AG10803 (cell line): ENCODE results near the gene CACNG3.

Experiments used
- DNase-seq: peaks from one replicate; pipeline ENCODE4 v3.0.0; 2010; ENCODE audit warnings: low read depth
- H3K4me3 ChIP-seq: 2 replicates; pipeline ENCODE4 v1.5.1; 2011; ENCODE audit warnings: mild to moderate bottlenecking, low read length, control low read depth
- CTCF ChIP-seq: conservative IDR thresholded peaks from 2 replicates; pipeline ENCODE4 v1.5.1; 2011; ENCODE audit warnings: mild to moderate bottlenecking, low read length, control low read depth, inconsistent platforms

Gene CACNG3

DNA sequence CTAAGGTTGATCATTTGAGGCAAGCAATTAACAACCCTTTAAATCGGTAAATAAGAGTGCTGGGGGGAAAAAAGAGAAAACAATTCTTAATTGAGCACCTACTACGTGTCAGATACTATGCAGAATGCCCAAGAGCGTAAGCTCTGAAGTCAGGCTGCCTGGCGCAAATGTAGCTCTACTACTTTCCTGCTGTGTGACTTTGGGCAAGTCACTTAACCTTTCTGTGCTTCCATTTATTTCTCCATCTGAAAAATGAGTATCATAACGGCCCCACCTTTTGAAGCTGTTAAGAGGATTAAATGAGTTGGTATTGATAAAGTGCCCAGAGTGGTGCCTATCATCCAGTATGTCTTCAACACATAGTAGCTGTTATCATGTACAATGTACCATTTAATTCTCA lies 102.0 kb downstream of the CACNG3 start:
- DNase-seq = no peak
- no peak for TF ChIP-seq CTCF

DNA sequence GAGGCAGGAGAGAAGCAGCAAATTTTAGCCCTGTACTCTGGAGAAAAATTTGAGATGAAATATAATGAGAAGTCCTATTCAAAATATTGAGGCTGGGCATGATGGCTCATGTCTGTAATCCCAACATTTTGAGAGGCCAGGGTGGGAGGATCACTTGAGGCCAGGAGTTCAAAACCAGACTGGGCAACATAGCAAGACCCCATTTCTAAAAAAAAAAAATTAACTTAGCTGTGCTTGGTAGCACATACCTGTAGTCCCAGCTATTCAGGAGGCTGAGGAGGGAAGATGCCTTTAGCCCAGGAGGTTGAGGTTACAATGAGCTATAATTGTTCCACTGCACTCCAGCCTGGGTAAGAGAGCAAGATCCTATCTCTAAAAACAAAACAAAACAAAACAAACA lies 103.4 kb downstream of the CACNG3 start:
- DNase-seq = no peak
- H3K4me3 ChIP-seq = no peak overlapping the region
- TF ChIP-seq CTCF = no peak

More for the DNA sequence above, 102.0 kb downstream of the CACNG3 start:
- no peak overlapping the region for H3K4me3 ChIP-seq

DNA sequence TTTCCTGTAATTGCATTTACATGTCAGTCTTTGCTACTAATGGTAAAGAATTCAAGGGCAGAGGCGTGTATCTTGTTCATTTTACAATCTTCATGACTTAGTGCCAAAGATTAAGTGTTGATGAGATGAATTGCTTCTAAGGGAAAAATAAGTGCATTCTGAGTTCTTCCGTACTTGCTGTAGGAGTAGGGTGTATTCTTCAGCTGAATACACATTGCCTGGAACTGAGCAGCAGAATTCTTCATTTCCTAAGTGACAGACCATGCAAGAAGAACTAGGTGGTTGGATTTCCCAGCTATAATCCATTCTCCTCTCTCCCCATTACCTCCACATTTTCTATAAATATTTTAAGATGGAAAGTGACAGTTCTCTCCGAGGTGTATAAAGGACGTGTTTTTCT lies 104.8 kb downstream of the CACNG3 start:
- no peak for DNase-seq
- no peak overlapping the region for H3K4me3 ChIP-seq
- TF ChIP-seq CTCF = no peak

DNA sequence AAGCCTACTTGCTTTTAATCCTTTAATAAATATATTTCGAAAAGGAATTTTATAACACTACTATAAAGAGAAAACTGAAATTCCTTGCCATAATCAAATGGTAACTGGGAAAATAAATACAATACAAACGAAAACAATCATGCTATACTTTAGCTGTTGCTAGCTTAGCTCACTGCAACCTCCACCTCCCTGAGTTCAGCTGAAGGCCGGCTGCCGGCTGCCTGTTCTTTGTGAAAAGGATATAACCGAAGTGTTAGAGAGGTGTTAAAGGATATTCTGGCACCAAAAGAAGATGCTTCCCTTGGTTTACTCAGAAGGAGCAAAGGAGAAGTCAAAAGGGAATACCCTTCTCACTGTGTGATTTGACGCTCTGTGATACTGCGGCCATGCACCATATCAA lies 108.5 kb downstream of the CACNG3 start:
- DNase-seq = no peak
- H3K4me3 ChIP-seq = no peak overlapping the region

GRCh38 chr16:24367186-24367710 lies 111.1 kb downstream of the CACNG3 start:
- no peak for DNase-seq
- no peak overlapping the region for H3K4me3 ChIP-seq
- TF ChIP-seq CTCF = no peak

More for the DNA sequence above, 108.5 kb downstream of the CACNG3 start:
- TF ChIP-seq CTCF = no peak

- H3K4me3 ChIP-seq = no peak overlapping the region
- no peak for TF ChIP-seq CTCF
- DNase-seq = no peak
Measured at GRCh38 chr16:24372824-24373223, 116.7 kb downstream of the CACNG3 start.

DNA sequence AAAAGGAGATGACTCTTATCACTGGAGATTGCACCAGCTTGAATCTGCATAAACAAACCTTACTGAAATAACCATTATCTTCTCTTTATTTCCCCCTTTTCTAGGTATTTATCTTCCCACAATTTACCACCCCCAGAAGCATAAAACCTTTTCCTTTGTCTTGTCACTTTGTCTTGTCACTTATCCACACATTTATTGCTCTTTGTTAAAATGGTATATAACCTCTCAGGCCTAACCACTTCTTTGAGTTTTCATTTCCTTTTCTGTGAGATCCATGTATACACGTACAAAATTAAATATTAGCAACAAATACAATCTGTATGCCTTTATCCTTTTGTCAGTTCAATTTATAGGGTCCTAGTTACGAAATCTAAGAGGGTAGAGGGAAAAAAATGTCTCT lies 122.9 kb downstream of the CACNG3 start:
- TF ChIP-seq CTCF = no peak
- no peak overlapping the region for H3K4me3 ChIP-seq
- DNase-seq = no peak
